Stimulated activated CD8-positive, alpha-beta memory T cell treated with anti-CD3 and anti-CD28 coated beads, Interleukin-15, amount 100 ng/mL, for 48 hours (primary cell): Measurements from ENCODE around the gene KLRC4.
"Not testable (repeated sequence)": the region's sequence is repeated elsewhere in the genome, so short reads cannot be mapped to it uniquely, and the experiment has no call there.

Experiments
- DNase-seq, 2 donors: peaks; one replicate each; pipeline ENCODE4 v3.0.0-alpha.2; 2020; ENCODE audit warnings: low read depth in 2 of 2

Gene KLRC4, protein sequence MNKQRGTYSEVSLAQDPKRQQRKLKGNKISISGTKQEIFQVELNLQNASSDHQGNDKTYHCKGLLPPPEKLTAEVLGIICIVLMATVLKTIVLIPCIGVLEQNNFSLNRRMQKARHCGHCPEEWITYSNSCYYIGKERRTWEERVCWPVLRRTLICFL

DNA sequence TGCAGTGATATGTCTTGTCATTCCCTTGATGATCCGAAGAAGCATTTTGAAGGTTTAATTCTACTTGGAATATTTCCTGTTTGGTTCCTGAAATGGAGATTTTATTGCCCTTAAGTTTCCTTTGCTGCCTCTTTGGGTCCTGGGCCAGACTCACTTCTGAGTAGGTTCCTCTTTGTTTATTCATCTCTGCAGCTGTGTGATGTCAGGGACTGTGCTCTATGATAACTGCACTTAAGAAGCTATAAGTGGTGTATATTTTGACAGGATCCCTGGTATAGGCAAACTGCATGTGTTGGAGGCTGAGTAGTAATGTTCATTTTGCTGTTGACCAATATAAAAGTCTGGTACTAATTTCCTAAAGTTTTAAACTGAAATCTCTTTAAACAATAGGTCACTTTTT, at the start of gene KLRC4:
Gene KLRC4, minus strand, starts transcription at position 366 of the 400 bp plus-strand sequence. Its CDS starts 182 bp downstream, at position 184.
- no peak for DNase-seq

DNA sequence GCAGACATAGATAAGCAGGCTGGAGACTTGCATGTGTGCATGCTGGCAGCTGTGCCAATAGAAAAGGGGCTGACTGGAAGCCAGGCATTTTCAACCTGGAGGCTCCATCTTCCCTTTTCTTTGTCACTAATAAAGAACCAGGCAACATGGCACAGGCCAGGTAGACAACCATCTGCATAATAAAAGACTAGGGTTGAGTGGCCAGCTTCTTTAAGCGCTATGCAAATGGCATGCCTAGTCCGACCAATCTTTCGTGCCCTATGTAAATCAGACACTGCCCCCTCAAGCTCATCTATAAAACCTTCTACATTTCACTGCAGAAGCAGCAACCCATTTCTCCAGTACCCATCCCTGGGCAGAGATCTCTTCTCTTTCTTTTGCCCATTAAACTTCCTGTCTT, 48.2 kb upstream of the KLRC4 start:
- DNase-seq = no peak

DNA sequence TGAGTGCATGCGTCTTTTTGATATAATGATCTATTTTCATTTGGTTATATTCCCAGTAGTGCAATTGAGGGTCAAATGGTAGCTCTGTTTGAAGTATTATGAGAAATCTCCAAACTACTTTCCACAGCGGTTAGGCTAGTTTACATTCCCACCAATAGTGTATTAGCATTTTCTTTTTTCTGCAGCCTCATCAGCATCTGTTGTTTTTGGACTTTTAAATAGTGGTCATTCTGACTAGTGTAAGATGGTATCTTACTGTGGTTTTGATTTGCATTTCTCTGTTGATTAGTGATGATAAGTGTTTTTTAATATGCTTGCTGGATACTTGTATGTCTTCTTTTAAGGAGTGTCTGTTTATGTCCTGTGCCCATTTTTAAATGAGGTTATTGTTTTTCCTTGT, 47.3 kb upstream of the KLRC4 start:
- no peak for DNase-seq

DNA sequence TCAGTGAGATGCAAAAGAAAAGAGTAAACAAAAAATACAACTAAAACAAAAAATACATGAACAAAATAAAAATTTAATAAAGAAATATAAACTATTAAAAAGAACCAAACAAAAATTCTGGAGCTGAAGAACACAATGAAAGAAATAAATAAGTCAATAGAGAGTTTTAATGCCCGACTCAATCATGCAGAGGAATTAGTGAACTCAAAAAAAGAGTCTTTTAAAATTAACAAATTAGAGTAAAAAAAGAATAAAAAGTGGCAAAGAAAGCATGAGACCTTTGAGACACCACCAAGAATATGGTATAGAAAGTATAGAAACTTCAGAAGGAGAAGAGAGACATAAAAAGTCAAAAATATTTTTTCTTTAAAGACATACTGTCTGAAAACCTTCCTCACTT, 46.2 kb upstream of the KLRC4 start:
- DNase-seq = no peak

DNA sequence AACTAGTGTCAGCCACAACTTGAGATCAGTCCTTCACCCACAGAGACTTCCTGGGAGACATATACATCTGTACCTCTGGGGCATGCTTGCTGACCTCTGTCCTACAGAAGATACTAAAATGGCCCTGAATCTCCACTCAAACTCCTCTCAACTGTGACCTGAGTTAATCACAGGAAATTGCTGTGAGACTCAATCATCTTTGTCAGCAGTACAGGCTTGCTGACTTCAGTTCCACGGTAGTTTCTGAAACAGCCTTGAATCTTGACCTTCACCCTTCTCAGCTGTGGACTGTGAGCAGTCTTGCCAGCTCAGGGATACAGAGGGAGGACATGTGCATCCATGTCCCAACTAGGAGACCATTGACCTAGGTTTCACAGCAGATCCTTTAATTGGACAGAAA, 45.0 kb upstream of the KLRC4 start:
- no peak for DNase-seq

DNA sequence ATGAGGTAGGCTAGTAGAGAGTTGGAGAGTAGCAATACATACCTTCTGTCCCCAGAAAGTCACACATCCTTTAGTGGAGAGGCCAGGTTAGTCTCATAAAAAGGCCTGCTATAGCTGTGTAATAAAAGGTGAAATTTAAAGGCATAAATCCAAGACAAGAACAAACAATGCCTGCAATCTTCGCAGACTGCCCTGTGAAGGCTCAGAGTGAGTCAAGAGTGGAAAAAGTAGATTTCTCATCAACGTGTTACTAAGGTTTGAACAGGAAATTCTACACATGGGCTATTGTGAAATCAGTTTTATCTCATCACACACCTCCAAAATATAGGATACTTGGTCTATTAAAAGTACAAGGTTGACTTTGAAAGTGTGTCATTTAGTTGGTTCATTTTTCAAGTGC, 43.6 kb upstream of the KLRC4 start, which contains the start of gene KLRC1:
Gene KLRC1, minus strand, starts transcription at position 222 of the 400 bp plus-strand sequence. CDS start 2,221 bp downstream, outside the sequence.
- no peak for DNase-seq

DNA sequence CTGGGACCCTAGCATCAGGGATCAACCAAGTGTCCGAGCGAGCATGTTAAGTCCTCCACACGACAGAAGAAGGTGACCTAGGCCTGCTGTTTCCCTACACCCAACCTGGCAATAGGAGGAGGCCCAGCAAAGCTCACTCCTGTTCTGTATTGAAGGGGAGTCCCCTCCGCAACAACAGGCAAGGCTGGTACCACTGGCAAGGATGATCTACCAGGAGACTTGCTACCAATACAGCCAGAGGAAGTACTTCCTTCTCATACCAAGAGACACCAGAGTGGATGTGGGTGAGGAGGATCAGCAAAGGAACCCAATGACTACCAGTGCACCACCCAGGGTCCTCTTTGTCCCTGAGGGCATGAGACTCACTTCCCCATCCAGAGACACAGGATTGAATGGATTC, 38.7 kb upstream of the KLRC4 start:
- DNase-seq = no peak

DNA sequence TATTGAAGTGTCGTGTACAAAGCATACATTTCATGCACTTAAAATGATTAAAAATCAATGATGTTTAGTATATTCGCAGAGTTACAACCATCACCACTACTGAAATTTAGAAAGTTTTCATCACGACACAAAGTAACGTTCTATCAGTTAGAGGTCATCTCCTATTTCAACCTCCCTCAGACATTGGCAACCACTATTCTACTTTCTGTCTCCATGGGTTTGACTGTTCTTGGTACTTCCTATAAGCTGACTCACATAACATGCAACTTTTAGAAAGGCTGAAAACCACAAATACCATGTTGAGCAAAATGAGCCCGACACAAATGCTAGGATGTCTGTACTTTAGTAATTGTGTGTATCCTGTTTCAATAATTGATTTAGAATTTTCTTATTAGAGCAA, 36.5 kb upstream of the KLRC4 start:
- not testable (repeated sequence) for DNase-seq

DNA sequence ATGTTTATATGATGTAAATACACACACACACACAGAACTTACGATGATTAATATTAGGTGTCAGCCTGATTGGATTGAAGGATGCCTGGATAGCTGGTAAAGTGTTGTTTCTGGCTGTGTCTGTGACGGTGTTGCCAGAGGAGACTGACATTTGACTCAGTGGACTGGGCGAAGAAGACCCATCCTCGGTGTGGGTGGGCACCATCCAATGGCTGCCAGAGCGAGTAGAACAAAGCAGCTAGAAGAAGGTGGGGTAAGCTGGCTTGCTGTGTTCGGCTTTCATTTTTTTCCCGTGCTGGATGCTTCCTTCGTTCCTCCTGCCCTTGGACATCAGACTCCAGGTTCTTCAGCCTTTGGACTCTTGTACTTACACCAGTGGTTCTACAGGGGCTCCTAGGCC, 31.6 kb upstream of the KLRC4 start:
- DNase-seq = not testable (repeated sequence)

DNA sequence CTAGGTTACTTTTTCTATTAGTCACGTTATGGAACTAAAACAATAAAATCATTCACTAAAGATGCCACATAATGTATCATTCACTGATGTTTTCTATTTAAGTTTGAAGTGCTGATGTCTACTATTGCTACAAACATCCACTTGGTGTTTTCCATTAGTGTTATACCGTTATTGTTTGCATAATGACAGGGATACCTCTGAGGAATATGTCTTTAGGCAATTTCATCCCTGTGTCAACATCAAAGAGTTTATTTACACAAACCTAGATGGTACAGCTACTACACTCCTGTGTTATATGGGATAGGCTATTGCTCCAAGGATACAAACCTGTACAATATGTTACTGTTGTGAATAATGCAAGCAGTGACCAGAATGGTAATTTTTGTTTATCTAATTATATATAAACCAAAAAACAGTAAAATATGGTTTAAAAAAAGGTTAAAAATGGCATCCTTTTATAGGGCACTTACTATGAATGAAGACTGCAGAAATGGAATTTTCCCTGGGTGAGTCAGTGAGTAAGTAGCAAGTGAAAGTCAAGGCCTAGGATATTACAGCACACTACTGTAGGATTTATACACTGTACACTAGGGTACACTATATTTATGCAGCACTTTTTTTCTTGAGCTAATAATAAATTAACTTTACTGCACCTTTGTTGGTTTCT, 30.2 kb upstream of the KLRC4 start:
- DNase-seq = not testable (repeated sequence)

DNA sequence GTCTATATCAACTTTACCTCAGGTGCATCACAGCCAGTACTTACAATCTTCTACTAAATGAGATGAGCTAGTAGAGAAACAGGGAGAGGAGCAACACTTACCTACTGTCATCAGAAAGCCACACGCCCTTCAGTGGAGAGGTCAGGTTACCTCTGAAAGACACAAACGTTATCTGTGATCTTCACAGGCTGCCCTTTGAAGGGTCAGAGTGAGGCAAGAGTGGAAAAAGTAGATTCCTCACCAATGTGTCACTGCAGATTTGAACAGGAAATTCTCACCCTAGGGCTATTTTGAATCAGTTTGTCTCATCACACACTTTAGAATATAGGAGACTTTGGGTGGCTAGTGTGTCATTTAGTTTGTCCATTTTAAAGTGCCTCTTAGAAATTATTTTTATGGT, 28.0 kb upstream of the KLRC4 start:
- not testable (repeated sequence) for DNase-seq

DNA sequence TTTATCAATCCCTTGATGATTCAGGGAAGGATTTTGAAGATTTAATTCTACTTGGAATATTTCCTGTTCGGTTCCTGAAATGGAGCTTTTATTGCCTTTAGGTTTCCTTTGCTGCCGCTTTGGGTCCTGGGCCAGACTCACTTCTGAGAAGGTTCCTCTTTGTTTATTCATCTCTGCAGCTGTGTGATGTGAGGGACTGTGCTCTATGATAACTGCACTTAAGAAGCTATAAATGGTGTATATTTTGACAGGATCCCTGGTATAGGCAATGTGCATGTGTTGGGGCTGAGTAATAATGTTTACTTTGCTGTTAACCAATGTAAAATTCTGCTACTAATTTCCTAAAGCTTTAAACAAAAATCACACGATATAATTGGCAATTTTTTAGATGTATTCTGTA, 26.3 kb upstream of the KLRC4 start, which contains the start of gene KLRC2:
Gene KLRC2, minus strand, starts transcription at position 195 of the 400 bp plus-strand sequence. Its CDS starts 24 bp downstream, at position 171.
- DNase-seq = not testable (repeated sequence)

DNA sequence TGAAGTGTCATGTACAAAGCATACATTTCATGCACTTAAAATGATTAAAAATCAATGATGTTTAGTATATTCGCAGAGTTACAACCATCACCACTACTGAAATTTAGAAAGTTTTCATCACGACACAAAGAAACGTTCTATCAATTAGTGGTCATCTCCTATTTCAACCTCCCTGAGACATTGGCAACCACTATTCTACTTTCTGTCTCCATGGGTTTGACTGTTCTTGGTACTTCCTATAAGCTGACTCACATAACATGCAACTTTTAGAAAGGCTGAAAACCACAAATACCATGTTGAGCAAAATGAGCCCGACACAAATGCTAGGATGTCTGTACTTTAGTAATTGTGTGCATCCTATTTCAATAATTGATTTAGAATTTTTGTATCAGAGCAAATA, 21.1 kb upstream of the KLRC4 start:
- DNase-seq = not testable (repeated sequence)

DNA sequence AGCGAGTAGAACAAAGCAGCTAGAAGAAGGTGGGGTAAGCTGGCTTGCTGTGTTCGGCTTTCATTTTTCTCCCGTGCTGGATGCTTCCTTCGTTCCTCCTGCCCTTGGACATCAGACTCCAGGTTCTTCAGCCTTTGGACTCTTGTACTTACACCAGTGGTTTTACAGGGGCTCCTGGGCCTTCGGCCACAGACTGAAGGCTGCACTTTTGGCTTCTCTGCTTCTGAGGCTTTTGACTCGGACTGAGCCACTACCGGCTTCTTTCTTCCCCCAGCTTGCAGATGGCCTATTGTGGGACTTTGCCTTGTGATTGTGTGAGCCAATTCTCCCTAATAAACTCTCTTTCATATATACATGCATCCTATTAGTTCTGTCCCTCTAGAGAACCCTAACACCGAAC, 16.4 kb upstream of the KLRC4 start:
- not testable (repeated sequence) for DNase-seq

DNA sequence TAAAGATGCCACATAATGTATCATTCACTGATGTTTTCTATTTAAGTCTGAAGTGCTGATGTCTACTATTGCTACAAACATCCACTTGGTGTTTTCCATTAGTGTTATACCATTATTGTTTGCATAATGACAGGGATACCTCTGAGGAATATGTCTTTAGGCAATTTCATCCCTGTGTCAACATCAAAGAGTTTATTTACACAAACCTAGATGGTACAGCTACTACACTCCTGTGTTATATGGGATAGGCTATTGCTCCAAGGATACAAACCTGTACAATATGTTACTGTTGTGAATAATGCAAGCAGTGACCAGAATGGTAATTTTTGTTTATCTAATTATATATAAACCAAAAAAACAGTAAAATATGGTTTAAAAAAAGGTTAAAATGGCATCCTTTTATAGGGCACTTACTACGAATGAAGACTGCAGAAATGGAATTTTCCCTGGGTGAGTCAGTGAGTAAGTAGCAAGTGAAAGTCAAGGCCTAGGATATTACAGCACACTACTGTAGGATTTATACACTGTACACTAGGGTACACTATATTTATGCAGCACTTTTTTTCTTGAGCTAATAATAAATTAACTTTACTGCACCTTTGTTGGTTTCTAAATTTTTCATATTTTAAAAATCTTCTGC, 14.8 kb upstream of the KLRC4 start:
- DNase-seq = not testable (repeated sequence)

DNA sequence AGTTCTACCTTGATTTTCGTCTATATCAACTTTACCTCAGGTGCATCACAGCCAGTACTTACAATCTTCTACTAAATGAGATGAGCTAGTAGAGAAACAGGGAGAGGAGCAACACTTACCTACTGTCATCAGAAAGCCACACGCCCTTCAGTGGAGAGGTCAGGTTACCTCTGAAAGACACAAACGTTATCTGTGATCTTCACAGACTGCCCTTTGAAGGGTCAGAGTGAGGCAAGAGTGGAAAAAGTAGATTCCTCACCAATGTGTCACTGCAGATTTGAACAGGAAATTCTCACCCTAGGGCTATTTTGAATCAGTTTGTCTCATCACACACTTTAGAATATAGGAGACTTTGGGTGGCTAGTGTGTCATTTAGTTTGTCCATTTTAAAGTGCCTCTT, 12.6 kb upstream of the KLRC4 start:
- DNase-seq = not testable (repeated sequence)

DNA sequence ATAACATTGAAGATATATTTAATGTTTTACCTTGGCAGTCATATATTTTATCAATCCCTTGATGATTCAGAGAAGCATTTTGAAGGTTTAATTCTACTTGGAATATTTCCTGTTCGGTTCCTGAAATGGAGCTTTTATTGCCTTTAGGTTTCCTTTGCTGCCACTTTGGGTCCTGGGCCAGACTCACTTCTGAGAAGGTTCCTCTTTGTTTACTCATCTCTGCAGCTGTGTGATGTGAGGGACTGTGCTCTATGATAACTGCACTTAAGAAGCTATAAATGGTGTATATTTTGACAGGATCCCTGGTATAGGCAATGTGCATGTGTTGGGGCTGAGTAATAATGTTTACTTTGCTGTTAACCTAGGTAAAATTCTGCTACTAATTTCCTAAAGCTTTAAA, 10.8 kb upstream of the KLRC4 start, which contains the start of gene KLRC3:
Gene KLRC3, minus strand, starts transcription at position 262 of the 400 bp plus-strand sequence. Its CDS starts 45 bp downstream, at position 217.
- not testable (repeated sequence) for DNase-seq

DNA sequence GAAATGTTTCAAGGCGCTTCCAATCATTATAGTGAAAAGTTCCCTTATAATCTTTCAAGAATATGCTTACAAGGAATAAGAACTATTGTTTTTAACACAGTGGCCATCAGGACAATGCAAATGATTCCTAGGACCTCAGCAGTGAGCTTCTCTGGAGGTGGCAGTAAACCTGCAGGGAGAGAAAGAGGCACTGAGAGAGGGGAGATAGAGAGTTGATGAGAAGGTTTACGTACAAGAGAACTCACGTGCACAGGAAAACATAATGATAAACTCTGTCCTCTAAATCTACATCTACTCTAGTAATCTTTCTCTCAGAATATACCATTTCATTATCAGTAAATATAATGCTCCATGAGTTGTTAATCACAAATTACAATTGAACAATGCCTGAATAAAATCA, 715 bp downstream of the KLRC4 start:
- no peak for DNase-seq

DNA sequence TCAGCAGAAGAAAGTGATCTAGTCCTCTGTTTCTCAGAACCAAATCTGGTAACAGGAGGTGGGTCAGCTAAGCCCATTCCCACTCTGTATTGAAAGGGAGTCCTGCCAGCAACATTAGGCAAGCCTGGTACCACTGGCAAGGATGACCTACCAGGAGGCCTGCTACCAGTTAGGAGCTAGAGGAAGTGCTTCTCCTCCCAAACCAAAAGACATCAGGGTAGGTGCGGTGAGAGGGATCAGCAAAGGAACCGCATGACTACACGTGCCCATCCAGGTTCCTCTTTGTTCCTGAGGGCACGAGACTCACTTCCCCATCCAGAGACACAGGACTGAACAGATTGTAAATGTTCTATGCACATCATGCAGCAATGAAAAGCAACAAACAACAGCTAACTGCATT, 2.8 kb downstream of the KLRC4 start:
- no peak for DNase-seq

DNA sequence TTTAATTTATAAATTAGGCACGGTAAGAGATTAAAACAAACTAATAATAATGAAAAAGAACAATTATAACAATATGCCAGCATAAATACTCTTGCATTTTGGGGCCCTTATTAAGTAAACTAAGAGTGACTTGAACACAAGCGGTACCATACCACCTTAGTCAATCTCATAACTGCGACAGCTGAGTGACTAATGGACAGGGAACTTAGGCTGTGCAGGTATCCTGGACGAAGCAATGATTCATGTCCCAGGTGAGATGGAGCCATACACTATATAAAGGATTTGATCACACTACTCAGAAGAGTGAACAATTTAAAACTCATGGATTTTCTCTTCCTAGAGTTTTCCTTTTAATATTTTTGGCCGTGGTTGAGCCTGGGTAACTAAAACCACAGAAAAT, 4.3 kb downstream of the KLRC4 start:
- no peak for DNase-seq

DNA sequence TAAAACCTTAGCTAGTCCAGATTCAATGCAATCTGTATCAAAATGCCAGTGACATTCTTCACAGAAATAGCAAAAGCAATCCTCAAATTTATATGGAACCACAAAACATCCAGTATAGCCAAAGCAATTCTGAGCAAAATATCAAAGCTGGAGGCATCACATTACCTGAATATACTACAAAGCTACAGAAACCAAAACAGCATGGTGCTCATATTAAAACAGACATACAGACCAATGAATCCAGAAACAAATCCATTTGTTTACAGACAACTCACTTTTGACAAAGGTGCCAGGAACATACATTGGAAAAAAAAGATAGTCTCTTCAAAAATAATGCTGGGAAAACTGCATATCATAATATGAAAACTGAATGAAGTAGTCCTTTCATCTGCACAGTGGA, 4.8 kb downstream of the KLRC4 start:
- no peak for DNase-seq

DNA sequence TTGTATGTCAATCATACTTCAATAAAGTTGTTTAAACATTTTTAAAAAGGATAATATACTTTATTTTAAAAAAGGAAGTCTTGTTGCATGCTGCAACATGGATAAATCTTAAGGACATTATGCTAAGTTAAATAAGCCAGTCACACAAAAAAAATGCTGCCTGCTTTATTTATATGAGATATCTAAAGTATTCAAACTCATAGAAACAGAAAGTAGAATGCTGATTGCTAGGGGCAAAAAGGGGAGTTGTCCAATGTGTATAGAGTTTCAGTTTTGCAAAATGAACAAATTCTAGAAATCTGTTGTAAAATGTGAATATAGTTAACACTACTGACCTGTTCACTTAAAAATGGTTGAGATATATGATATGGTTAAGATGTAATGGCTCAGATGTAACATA, 8.7 kb downstream of the KLRC4 start:
- DNase-seq = no peak

DNA sequence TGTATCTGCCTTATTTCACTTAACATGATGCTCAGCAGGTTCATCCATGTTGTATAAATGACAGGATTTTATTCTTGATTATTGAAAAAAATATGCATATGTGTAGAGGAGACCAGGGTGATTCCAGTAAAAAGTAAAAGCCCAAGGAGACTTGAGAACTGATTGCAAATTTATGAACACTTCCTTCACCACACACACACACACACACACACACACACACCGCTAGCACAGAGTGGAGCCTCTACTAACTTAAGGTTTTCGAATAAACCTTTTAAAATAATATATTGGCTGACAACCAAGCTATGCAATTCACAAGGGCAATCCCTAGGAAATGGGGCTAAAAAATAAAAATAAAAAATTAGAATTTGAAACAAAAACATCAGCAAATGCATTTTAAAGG, 11.4 kb downstream of the KLRC4 start:
- no peak for DNase-seq
